B cell (primary cell): ENCODE data around the gene IQGAP1. TPM values are rescaled to one million over a fixed set of nuclear protein-coding genes. Genes with fewer than 3 reads are reported as not detected.

Source experiments
- ATAC-seq: fragments of 200-7000 bp; cut with Tn5 transposase; one replicate; pipeline ENCODE4 v1.10.0; 2021; ENCODE audit warnings: low read depth, mild to moderate bottlenecking, moderate number of reproducible peaks, moderate library complexity
- CTCF ChIA-PET: fragments of 350-600 bp; sonication (Branson Sonifier 250); formaldehyde crosslinking; loops from one replicate; lab custom pipeline; 2021; ENCODE audit warnings: antibody characterized with exemption, inconsistent platforms; lab: Charles Lee
- POLR2A ChIA-PET: fragments of 350-600 bp; sonication (Branson Sonifier 250); formaldehyde crosslinking; loops from one replicate; lab custom pipeline; 2021; ENCODE audit warnings: antibody characterized with exemption; lab: Charles Lee
- DNase-seq: peaks from one replicate; pipeline ENCODE4 v3.0.0; 2013
- H2AFZ ChIP-seq: 2 replicates; pipeline ENCODE4 v1.6.1; 2012; ENCODE audit warnings: mild to moderate bottlenecking, low read depth, low read length; ENCODE audit not compliant: insufficient read depth, poor library complexity, severe bottlenecking
- H3K27ac ChIP-seq, 2 donors: 1 replicate in 1 of 2; 2 replicates in 1 of 2; pipeline ENCODE4 v1.5.1; 2012 to 2013; ENCODE audit warnings: low read length in 2 of 2, mild to moderate bottlenecking in 2 of 2, moderate library complexity in 1 of 2
- H3K27me3 ChIP-seq, 4 experiments: fragments of 200-600 bp in 1 of 4; sonication (generic) in 1 of 4; replicated peaks in 1 of 4; 1 replicate in 2 of 4; 2 replicates in 2 of 4; pipeline versions ENCODE4 v1.6.1 to v1.7.0; 2013 to 2016; ENCODE audit warnings: low read length in 3 of 4, mild to moderate bottlenecking in 2 of 4, mixed read lengths in 1 of 4, moderate library complexity in 1 of 4; ENCODE audit not compliant: insufficient read depth in 4 of 4, control insufficient read depth in 3 of 4; ENCODE audit errors: control extremely low read depth in 1 of 4
- H3K36me3 ChIP-seq, 2 experiments: replicated peaks in 1 of 2; 1 replicate in 1 of 2; 2 replicates in 1 of 2; pipeline versions ENCODE4 v1.6.1 to v1.7.1; 2013; ENCODE audit warnings: low read length in 1 of 2; ENCODE audit not compliant: insufficient read depth in 2 of 2, control insufficient read depth in 1 of 2; ENCODE audit errors: control extremely low read depth in 1 of 2, extremely low read depth in 1 of 2
- H3K4me1 ChIP-seq, 2 donors: fragments of 200-600 bp in 1 of 2; sonication (generic) in 1 of 2; 1 replicate in 1 of 2; 2 replicates in 1 of 2; pipeline versions ENCODE4 v1.5.1 to v1.6.1; 2013 to 2017; ENCODE audit warnings: low read length in 2 of 2; ENCODE audit not compliant: control insufficient read depth in 2 of 2, insufficient read depth in 2 of 2
- H3K4me2 ChIP-seq: replicated peaks from 2 replicates; pipeline ENCODE3; 2012; ENCODE audit warnings: mild to moderate bottlenecking, low read depth, low read length; ENCODE audit not compliant: poor library complexity, severe bottlenecking
- H3K4me3 ChIP-seq, 5 experiments: fragments of 200-600 bp in 1 of 5; sonication (generic) in 1 of 5; 1 replicate in 3 of 5; 2 replicates in 2 of 5; pipeline versions ENCODE4 v1.5.1 to v1.7.0; 2011 to 2016; ENCODE audit warnings: low read length in 4 of 5, mild to moderate bottlenecking in 4 of 5, low read depth in 2 of 5, control low read depth in 1 of 5, moderate library complexity in 1 of 5; ENCODE audit not compliant: insufficient read depth in 1 of 5; ENCODE audit errors: control extremely low read depth in 1 of 5, extremely low read depth in 1 of 5
- H3K79me2 ChIP-seq: fragments of 200-600 bp; sonication (generic); one replicate; pipeline ENCODE4 v1.6.0; 2016; ENCODE audit warnings: low read length; ENCODE audit not compliant: control insufficient read depth, insufficient read depth
- H3K9ac ChIP-seq: fragments of 200-600 bp; sonication (generic); 2 replicates; pipeline ENCODE4 v1.6.1; 2017; ENCODE audit warnings: mild to moderate bottlenecking, low read length, moderate library complexity
- H3K9me3 ChIP-seq, 3 donors: one replicate each; pipeline versions ENCODE4 v1.6.1 to v1.7.1; 2013; ENCODE audit warnings: low read length in 2 of 3; ENCODE audit not compliant: control insufficient read depth in 2 of 3, insufficient read depth in 1 of 3; ENCODE audit errors: control extremely low read depth in 1 of 3
- H4K20me1 ChIP-seq: 2 replicates; pipeline ENCODE4 v1.6.0; 2012; ENCODE audit warnings: mild to moderate bottlenecking, low read length; ENCODE audit not compliant: insufficient read depth, control insufficient read depth, poor library complexity, severe bottlenecking
- H3K27ac Mint-ChIP-seq: one replicate; pipeline ENCODE4 v1.8.0; 2021; ENCODE audit warnings: mixed read lengths
- H3K27me3 Mint-ChIP-seq: one replicate; pipeline ENCODE4 v1.8.0; 2021; ENCODE audit warnings: mixed read lengths
- H3K4me1 Mint-ChIP-seq: one replicate; pipeline ENCODE4 v1.8.0; 2021; ENCODE audit warnings: mixed read lengths
- H3K4me3 Mint-ChIP-seq: one replicate; pipeline ENCODE4 v1.8.0; 2021; ENCODE audit warnings: mixed read lengths
- H3K9me3 Mint-ChIP-seq: one replicate; pipeline ENCODE4 v1.8.0; 2022; ENCODE audit warnings: mixed read lengths; ENCODE audit not compliant: insufficient read depth
- CTCF ChIP-seq: fragments of 200-600 bp; IDR thresholded peaks from one replicate; pipeline ENCODE4 v1.8.0; 2022; ENCODE audit warnings: antibody characterized with exemption, mild to moderate bottlenecking
- EZH2 ChIP-seq: IDR thresholded peaks from 2 replicates; pipeline ENCODE4 v1.6.1; 2012; ENCODE audit warnings: borderline replicate concordance, low read depth, mild to moderate bottlenecking, moderate library complexity, low read length; ENCODE audit not compliant: insufficient read depth, poor library complexity, severe bottlenecking
- WGBS: methylation state at CpG from one replicate; pipeline ENCODE4 v1.1.5; 2013; ENCODE audit warnings: missing lambda C conversion rate; ENCODE audit not compliant: insufficient coverage; 5-methylcytosine and 5-hydroxymethylcytosine counted together
- intact Hi-C: fragments of 100-400 bp; cut with micrococcal nuclease; formaldehyde crosslinking; loops from one replicate; pipeline ENCODE4 v1.10.0; 2022
- polyA plus RNA-seq: library from polyadenylated mRNA; depleted of rRNA; stranded (reverse); fragments of >200 nt; gene quantifications from 2 replicates; pipeline ENCODE4 v1.2.3, GENCODE V29; 2012
- total RNA-seq, 2 donors: library from RNA; stranded (reverse); fragments of 120-200 nt in 1 of 2; gene quantifications; 1 replicate in 1 of 2; 2 replicates in 1 of 2; pipeline versions ENCODE4 v1.2.3 to v1.2.4, GENCODE V29; 2013 to 2022

Gene IQGAP1
- total and polyA plus RNA-seq, 2 donors (not counting 1 experiment from before 2014, with no cell fraction given) = 49.7 to 216 TPM

- DNase-seq (no peak), ATAC-seq (no peak)
- peak overlapping the region; percentile 46 for H3K27ac Mint-ChIP-seq
- H3K4me2 ChIP-seq = peak overlapping the region; percentile 64
- intact Hi-C loops = loop anchor here (5.0 kb wide), 1 partner anchor 36 kb away; no protein-coding TSS in a partner anchor
- TF ChIP-seq CTCF = no peak
- no peak for TF ChIP-seq EZH2
- ChIA-PET CTCF (interaction anchor here (0.7 to 1.6 kb wide), 4 partner anchors 11 to 94 kb away, joined by 3 to 8 read pairs (median 3); no protein-coding TSS in a partner anchor), POLR2A (interaction anchor here (0.9 kb wide), 1 partner anchor 26 kb away, joined by 3 read pairs; no protein-coding TSS in a partner anchor)
- peaks cover 0 to 4% (median 0%) of the 10 kb centered on the region in 3 donors for H3K9me3 ChIP-seq
- no peaks in the 10 kb centered on the region for H3K27me3 ChIP-seq
- H3K27me3 Mint-ChIP-seq = no peaks in the 10 kb centered on the region
- H3K4me1 ChIP-seq = peaks cover 32 to 42% of the 10 kb centered on the region in 2 donors
- H3K9ac ChIP-seq = no peak overlapping the region
- peak overlapping the region; percentile 36 for H3K4me3 Mint-ChIP-seq
- H3K4me1 Mint-ChIP-seq = peaks cover 61% of the 10 kb centered on the region
- peak overlapping the region in 1 of 2 donors; percentile 7 for H3K27ac ChIP-seq
- H4K20me1 ChIP-seq = peaks cover 56% of the 10 kb centered on the region
- H3K4me3 ChIP-seq = peak overlapping the region in 1 of 5 experiments; percentile 26
- peaks cover 4 to 6% of the 10 kb centered on the region in 2 experiments for H3K36me3 ChIP-seq
- WGBS = 71% methylated on average over 5 of the region's 10 CpGs
- H3K9me3 Mint-ChIP-seq = no peaks in the 10 kb centered on the region
- H2AFZ ChIP-seq = no peak overlapping the region
- H3K79me2 ChIP-seq = peaks cover 87% of the 10 kb centered on the region
Observed at GRCh38 chr15:90413411-90414379, 25.7 kb downstream of the IQGAP1 start.
